SH-SY5Y (cell line): ENCODE measurements around the gene TARS2.

ENCODE experiments used
- GATA2 ChIP-seq: IDR thresholded peaks from 2 replicates; pipeline ENCODE4 v1.6.1; 2011; ENCODE audit warnings: mild to moderate bottlenecking, low read depth, low read length
- GATA3 ChIP-seq: IDR thresholded peaks from 2 replicates; pipeline ENCODE4 v1.6.1; 2011; ENCODE audit warnings: low read depth, mild to moderate bottlenecking, low read length, moderate library complexity

- TF ChIP-seq GATA3 (no peak), GATA2 (no peak)
Observed at GRCh38 chr1:150512846-150513245, 25.6 kb downstream of the TARS2 start.
